ENCODE data around the gene LCN2. TPM values are rescaled to one million over a fixed set of nuclear protein-coding genes. Genes with fewer than 3 reads are reported as not detected.

Gene LCN2
- total and polyA plus RNA-seq, 10 of the 15 experiments (the other 5 are each of a cell fraction or from before 2014, with no cell fraction given) = not detected

DNA sequence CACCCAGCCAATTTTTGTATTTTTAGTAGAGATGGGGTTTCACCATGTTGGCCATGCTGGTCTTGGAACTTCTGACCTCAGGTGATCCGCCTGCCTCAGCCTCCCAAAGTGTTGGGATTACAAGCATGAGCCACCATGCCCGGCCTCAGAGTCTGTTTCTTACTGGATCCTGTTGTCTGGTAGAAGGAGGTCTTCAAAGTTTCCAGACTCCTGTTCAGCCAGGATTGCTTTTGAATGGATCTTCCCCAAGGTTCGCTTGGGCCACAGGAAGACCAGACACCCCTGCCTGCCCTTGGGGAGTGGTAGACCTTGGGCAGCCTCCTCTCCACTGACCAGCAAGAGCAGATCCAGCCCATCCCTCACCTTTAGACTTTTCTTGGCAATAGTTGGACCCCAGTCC lies 7.6 kb upstream of the LCN2 start:
- ATAC-seq = no peak
- intact Hi-C loops (cut with micrococcal nuclease; ENCODE audit: unreplicated experiment) = no loop called here
- ChIA-PET POLR2A (no interaction called here), SMC1A (ENCODE audit: uncharacterized antibody, unreplicated experiment) (interaction anchor here (0.7 kb wide), 1 partner anchor 130 kb away, joined by 3 read pairs; no protein-coding TSS in a partner anchor), CTCF (interaction anchor here (1.3 to 1.4 kb wide), 2 partner anchors 13 to 24 kb away, joined by 4 to 5 read pairs; no protein-coding TSS in a partner anchor), RAD21 (ENCODE audit: unreplicated experiment) (no interaction called here)
- BruUV-seq (replicated peaks) = no TSS peak
- in situ Hi-C loops (cut with MboI) = no loop called here
- H3K9ac ChIP-seq (ENCODE audit: control insufficient read depth, insufficient read depth, low read length) = no peak overlapping the region
- DNase-seq (ENCODE audit: low read depth, low spot score) = no peak
- H3K4me3 ChIP-seq = no peak overlapping the region
- H3K79me2 ChIP-seq (ENCODE audit: control insufficient read depth, insufficient read depth, low read length) = no peaks in the 10 kb centered on the region
- no peaks in the 10 kb centered on the region for H3K9me3 ChIP-seq (replicated peaks; ENCODE audit: control insufficient read depth, insufficient read depth, low read length)
- no peak overlapping the region for H3K4me2 ChIP-seq (ENCODE audit: control insufficient read depth, insufficient read depth)
- no peaks in the 10 kb centered on the region; a peak in 1 of 4 replicates for H3K27me3 ChIP-seq (replicated peaks in 1 of 2; ENCODE audit: control insufficient read depth in 2 of 2, insufficient read depth in 2 of 2, low read length in 1 of 2)
- H3K36me3 ChIP-seq (ENCODE audit: control insufficient read depth in 2 of 2, insufficient read depth in 2 of 2, low read length in 1 of 2) = no peaks in the 10 kb centered on the region
- H3K4me1 ChIP-seq (ENCODE audit: control insufficient read depth, insufficient read depth, low read length) = no peaks in the 10 kb centered on the region
- no peak overlapping the region for H2AFZ ChIP-seq (ENCODE audit: control insufficient read depth, low read depth, low read length)
- TF ChIP-seq, protein P1, sequence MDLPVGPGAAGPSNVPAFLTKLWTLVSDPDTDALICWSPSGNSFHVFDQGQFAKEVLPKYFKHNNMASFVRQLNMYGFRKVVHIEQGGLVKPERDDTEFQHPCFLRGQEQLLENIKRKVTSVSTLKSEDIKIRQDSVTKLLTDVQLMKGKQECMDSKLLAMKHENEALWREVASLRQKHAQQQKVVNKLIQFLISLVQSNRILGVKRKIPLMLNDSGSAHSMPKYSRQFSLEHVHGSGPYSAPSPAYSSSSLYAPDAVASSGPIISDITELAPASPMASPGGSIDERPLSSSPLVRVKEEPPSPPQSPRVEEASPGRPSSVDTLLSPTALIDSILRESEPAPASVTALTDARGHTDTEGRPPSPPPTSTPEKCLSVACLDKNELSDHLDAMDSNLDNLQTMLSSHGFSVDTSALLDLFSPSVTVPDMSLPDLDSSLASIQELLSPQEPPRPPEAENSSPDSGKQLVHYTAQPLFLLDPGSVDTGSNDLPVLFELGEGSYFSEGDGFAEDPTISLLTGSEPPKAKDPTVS (IDR thresholded peaks at IDR 0.05; ENCODE audit: low read depth, low read length) = no peak
- TF ChIP-seq NR2C2 (IDR thresholded peaks at IDR 0.05; ENCODE audit: borderline replicate concordance, control insufficient read depth, insufficient read length, low read depth) (no peak), BMI1 (IDR thresholded peaks at IDR 0.05; ENCODE audit: borderline replicate concordance) (no peak), RB1 (IDR thresholded peaks at IDR 0.05; ENCODE audit: borderline replicate concordance) (no peak), ASH2L (IDR thresholded peaks at IDR 0.05; ENCODE audit: borderline replicate concordance, low read depth) (no peak), KLF5 (IDR thresholded peaks at IDR 0.05; ENCODE audit: partially characterized antibody) (no peak), ZNF622 (IDR thresholded peaks at IDR 0.05) (no peak), HDGF (IDR thresholded peaks at IDR 0.05) (no peak), ZNF24 (IDR thresholded peaks at IDR 0.05) (no peak)
- H3K27ac ChIP-seq (ENCODE audit: control insufficient read depth, insufficient read depth) = no peak overlapping the region
- FAIRE-seq = no peak
- WGBS (ENCODE audit: insufficient coverage, insufficient replicate concordance, low lambda C conversion rate, missing lambda C conversion rate) = 50% methylated on average over 3 of the region's 3 CpGs
- no peaks in the 10 kb centered on the region for H4K20me1 ChIP-seq (ENCODE audit: control insufficient read depth, insufficient read depth)

Data from GM12878 (cell line).